CD4-positive, CD25-positive, alpha-beta regulatory T cell (primary cell): ENCODE data around the gene MACROD2. TPM values are rescaled to one million over a fixed set of nuclear protein-coding genes. Genes with fewer than 3 reads are reported as not detected.

Experiments
- ATAC-seq, 2 donors: fragments of 150-1000 bp; cut with Tn5 transposase; one replicate each; pipeline ENCODE4 v1.10.0; 2021; ENCODE audit warnings: low read depth in 2 of 2, moderate number of reproducible peaks in 2 of 2, moderate library complexity in 1 of 2
- DNase-seq, 3 donors: peaks; one replicate each; pipeline versions ENCODE4 v3.0.0 to v3.0.0-alpha.2; 2012 to 2022; ENCODE audit warnings: mixed read lengths in 1 of 3
- H3K27ac ChIP-seq: one replicate; pipeline ENCODE4 v1.7.0; 2013; ENCODE audit warnings: mild to moderate bottlenecking, low read length; ENCODE audit not compliant: insufficient read depth, poor library complexity, severe bottlenecking
- H3K27me3 ChIP-seq: one replicate; pipeline ENCODE4 v1.7.0; 2013; ENCODE audit warnings: low read length; ENCODE audit not compliant: control insufficient read depth, insufficient read depth
- H3K36me3 ChIP-seq: one replicate; pipeline ENCODE4 v1.7.0; 2013; ENCODE audit warnings: mild to moderate bottlenecking, low read length, moderate library complexity; ENCODE audit not compliant: control insufficient read depth, insufficient read depth
- H3K4me1 ChIP-seq: 2 replicates; pipeline ENCODE4 v1.7.0; 2013; ENCODE audit warnings: mild to moderate bottlenecking, low read length; ENCODE audit not compliant: insufficient read depth, control insufficient read depth, poor library complexity, severe bottlenecking
- H3K4me3 ChIP-seq: one replicate; pipeline ENCODE4 v1.7.0; 2013; ENCODE audit warnings: low read depth, mild to moderate bottlenecking, low read length, moderate library complexity
- H3K9me3 ChIP-seq, 2 experiments: 1 replicate in 1 of 2; 2 replicates in 1 of 2; pipeline ENCODE4 v1.7.0; 2013; ENCODE audit warnings: low read length in 2 of 2, mild to moderate bottlenecking in 1 of 2, moderate library complexity in 1 of 2; ENCODE audit not compliant: control insufficient read depth in 2 of 2
- H3K27ac Mint-ChIP-seq, 3 donors: one replicate each; pipeline ENCODE4 v1.8.0; 2020 to 2022; ENCODE audit warnings: mild to moderate bottlenecking in 3 of 3, mixed read lengths in 3 of 3, moderate library complexity in 2 of 3
- H3K27me3 Mint-ChIP-seq: one replicate; pipeline ENCODE4 v1.8.0; 2022; ENCODE audit warnings: mild to moderate bottlenecking, mixed read lengths
- H3K36me3 Mint-ChIP-seq: one replicate; pipeline ENCODE4 v1.8.0; 2020; ENCODE audit warnings: mixed read lengths
- H3K4me1 Mint-ChIP-seq, 4 donors: one replicate each; pipeline ENCODE4 v1.8.0; 2020 to 2022; ENCODE audit warnings: mixed read lengths in 4 of 4, mild to moderate bottlenecking in 1 of 4
- H3K4me3 Mint-ChIP-seq, 4 donors: one replicate each; pipeline ENCODE4 v1.8.0; 2020 to 2022; ENCODE audit warnings: mild to moderate bottlenecking in 4 of 4, mixed read lengths in 4 of 4, moderate library complexity in 3 of 4
- H3K9me3 Mint-ChIP-seq, 7 donors: one replicate each; pipeline ENCODE4 v1.8.0; 2020 to 2022; ENCODE audit warnings: mixed read lengths in 7 of 7, mild to moderate bottlenecking in 3 of 7, moderate library complexity in 2 of 7
- polyA plus RNA-seq, 4 donors: library from polyadenylated mRNA; unstranded; fragments of 300-500 nt; fragmentation: Illumina TruSeq; gene quantifications; one replicate each; pipeline ENCODE4 v1.2.3, GENCODE V29; 2021
- total RNA-seq: library from RNA; stranded (reverse); gene quantifications from one replicate; pipeline ENCODE4 v1.2.3, GENCODE V29; 2022

MACROD2 gene
- total and polyA plus RNA-seq, 5 donors from 2014 or later, result 1.4 TPM; not detected in 4

GRCh38 chr20:15921930-15922329 is 1926.6 kb downstream of the MACROD2 start:
- no peaks in the 10 kb centered on the region for H3K4me1 Mint-ChIP-seq
- Histone ChIP-seq H3K36me3 (no peaks in the 10 kb centered on the region), H3K27ac (no peak overlapping the region), H3K4me3 (no peak overlapping the region), H3K4me1 (no peaks in the 10 kb centered on the region), H3K9me3 (peaks cover 0 to 4% of the 10 kb centered on the region in 2 experiments), H3K27me3 (no peaks in the 10 kb centered on the region)
- H3K4me3 Mint-ChIP-seq, result no peak overlapping the region
- no peaks in the 10 kb centered on the region for H3K27me3 Mint-ChIP-seq
- no peaks in the 10 kb centered on the region for H3K36me3 Mint-ChIP-seq
- ATAC-seq (no peak), DNase-seq (no peak)
- H3K27ac Mint-ChIP-seq, result no peak overlapping the region
- peaks cover 0 to 19% (median 6%) of the 10 kb centered on the region in 7 donors for H3K9me3 Mint-ChIP-seq

GRCh38 chr20:15922556-15922955 is 1927.2 kb downstream of the MACROD2 start:
- Mint-ChIP-seq H3K36me3 (no peaks in the 10 kb centered on the region), H3K4me3 (no peak overlapping the region), H3K27me3 (no peaks in the 10 kb centered on the region), H3K4me1 (no peaks in the 10 kb centered on the region), H3K27ac (no peak overlapping the region), H3K9me3 (peaks cover 0 to 19% (median 6%) of the 10 kb centered on the region in 7 donors)
- Histone ChIP-seq H3K27ac (no peak overlapping the region), H3K27me3 (no peaks in the 10 kb centered on the region), H3K4me3 (no peak overlapping the region), H3K36me3 (no peaks in the 10 kb centered on the region), H3K4me1 (no peaks in the 10 kb centered on the region), H3K9me3 (peaks cover 0 to 4% of the 10 kb centered on the region in 2 experiments)
- DNase-seq (no peak), ATAC-seq (no peak)

GRCh38 chr20:15923030-15923776 is 1927.9 kb downstream of the MACROD2 start:
- Histone ChIP-seq H3K4me1 (no peaks in the 10 kb centered on the region), H3K4me3 (no peak overlapping the region), H3K27me3 (no peaks in the 10 kb centered on the region), H3K9me3 (peaks cover 0 to 4% of the 10 kb centered on the region in 2 experiments), H3K27ac (no peak overlapping the region), H3K36me3 (no peaks in the 10 kb centered on the region)
- H3K27ac Mint-ChIP-seq, result no peak overlapping the region
- no peak overlapping the region for H3K4me3 Mint-ChIP-seq
- peaks cover 0 to 19% (median 6%) of the 10 kb centered on the region in 7 donors for H3K9me3 Mint-ChIP-seq
- no peaks in the 10 kb centered on the region for H3K36me3 Mint-ChIP-seq
- no peaks in the 10 kb centered on the region for H3K4me1 Mint-ChIP-seq
- no peaks in the 10 kb centered on the region for H3K27me3 Mint-ChIP-seq
- no peak for ATAC-seq
- no peak for DNase-seq

GRCh38 chr20:15924556-15924955 is 1929.2 kb downstream of the MACROD2 start:
- no peak overlapping the region for H3K27ac Mint-ChIP-seq
- DNase-seq, result no peak
- no peaks in the 10 kb centered on the region for H3K27me3 Mint-ChIP-seq
- peaks cover 0 to 19% (median 6%) of the 10 kb centered on the region in 7 donors for H3K9me3 Mint-ChIP-seq
- Histone ChIP-seq H3K4me1 (no peaks in the 10 kb centered on the region), H3K4me3 (no peak overlapping the region), H3K36me3 (no peaks in the 10 kb centered on the region), H3K9me3 (peaks cover 0 to 4% of the 10 kb centered on the region in 2 experiments), H3K27me3 (no peaks in the 10 kb centered on the region), H3K27ac (no peak overlapping the region)
- H3K36me3 Mint-ChIP-seq, result no peaks in the 10 kb centered on the region
- H3K4me3 Mint-ChIP-seq, result no peak overlapping the region
- no peak for ATAC-seq
- no peaks in the 10 kb centered on the region for H3K4me1 Mint-ChIP-seq

- peaks cover 0 to 19% (median 4%) of the 10 kb centered on the region in 7 donors for H3K9me3 Mint-ChIP-seq
- Histone ChIP-seq H3K4me3 (no peak overlapping the region), H3K27ac (no peak overlapping the region), H3K36me3 (no peaks in the 10 kb centered on the region), H3K9me3 (no peaks in the 10 kb centered on the region), H3K4me1 (no peaks in the 10 kb centered on the region), H3K27me3 (no peaks in the 10 kb centered on the region)
- no peaks in the 10 kb centered on the region for H3K36me3 Mint-ChIP-seq
- H3K27me3 Mint-ChIP-seq, result no peaks in the 10 kb centered on the region
- H3K4me1 Mint-ChIP-seq, result no peaks in the 10 kb centered on the region
- no peak overlapping the region for H3K27ac Mint-ChIP-seq
- ATAC-seq, result no peak
- H3K4me3 Mint-ChIP-seq, result no peak overlapping the region
- DNase-seq, result no peak
Measured at GRCh38 chr20:15925376-15925775, 1930.1 kb downstream of the MACROD2 start.

- H3K4me3 Mint-ChIP-seq, result no peak overlapping the region
- Histone ChIP-seq H3K9me3 (no peaks in the 10 kb centered on the region), H3K27me3 (no peaks in the 10 kb centered on the region), H3K4me3 (no peak overlapping the region), H3K36me3 (no peaks in the 10 kb centered on the region), H3K27ac (no peak overlapping the region), H3K4me1 (no peaks in the 10 kb centered on the region)
- no peak for DNase-seq
- no peaks in the 10 kb centered on the region for H3K27me3 Mint-ChIP-seq
- no peaks in the 10 kb centered on the region for H3K36me3 Mint-ChIP-seq
- H3K4me1 Mint-ChIP-seq, result no peaks in the 10 kb centered on the region
- peaks cover 0 to 15% (median 0%) of the 10 kb centered on the region in 7 donors for H3K9me3 Mint-ChIP-seq
- ATAC-seq, result no peak
- H3K27ac Mint-ChIP-seq, result no peak overlapping the region
Measured at GRCh38 chr20:15927893-15928650, 1932.8 kb downstream of the MACROD2 start.

GRCh38 chr20:15928946-15929345 is 1933.6 kb downstream of the MACROD2 start:
- no peaks in the 10 kb centered on the region for H3K27me3 Mint-ChIP-seq
- H3K27ac Mint-ChIP-seq, result no peak overlapping the region
- no peaks in the 10 kb centered on the region for H3K9me3 ChIP-seq
- H3K27ac ChIP-seq, result no peak overlapping the region
- ATAC-seq (no peak), DNase-seq (no peak)
- no peaks in the 10 kb centered on the region for H3K36me3 Mint-ChIP-seq
- H3K4me1 Mint-ChIP-seq, result no peaks in the 10 kb centered on the region
- no peak overlapping the region for H3K4me3 Mint-ChIP-seq
- no peaks in the 10 kb centered on the region for H3K4me1 ChIP-seq
- no peaks in the 10 kb centered on the region for H3K36me3 ChIP-seq
- no peak overlapping the region for H3K4me3 ChIP-seq
- peaks cover 0 to 15% (median 4%) of the 10 kb centered on the region in 7 donors for H3K9me3 Mint-ChIP-seq
- no peaks in the 10 kb centered on the region for H3K27me3 ChIP-seq
